Activated T-cell treated with anti-CD3 and anti-CD28 coated beads, Interleukin-2, amount 50 U/mL, for 4 hours (primary cell): Measurements from ENCODE around the gene ADCYAP1R1. TPM values are rescaled to one million over a fixed set of nuclear protein-coding genes. Genes with fewer than 3 reads are reported as not detected.

ENCODE experiments used
- ATAC-seq, 2 donors: fragments of 200-7000 bp; cut with Tn5 transposase; one replicate each; pipeline ENCODE4 v1.10.0; 2021
- DNase-seq: peaks from one replicate; pipeline ENCODE4 v3.0.0-alpha.2; 2020
- H3K27me3 Mint-ChIP-seq: one replicate; pipeline ENCODE4 v1.8.0; 2021; ENCODE audit warnings: low read depth, mixed read lengths
- H3K36me3 Mint-ChIP-seq: one replicate; pipeline ENCODE4 v1.8.0; 2022; ENCODE audit warnings: mixed read lengths; ENCODE audit not compliant: insufficient read depth
- H3K4me1 Mint-ChIP-seq: one replicate; pipeline ENCODE4 v1.8.0; 2021; ENCODE audit warnings: low read depth, mixed read lengths
- H3K4me3 Mint-ChIP-seq: one replicate; pipeline ENCODE4 v1.8.0; 2021; ENCODE audit warnings: mild to moderate bottlenecking, moderate library complexity, mixed read lengths
- H3K9me3 Mint-ChIP-seq: one replicate; pipeline ENCODE4 v1.8.0; 2021; ENCODE audit warnings: mixed read lengths
- total RNA-seq, 3 donors: library from RNA; stranded (reverse); gene quantifications; one replicate each; pipeline ENCODE4 v1.2.1, GENCODE V29; 2021

Gene ADCYAP1R1
- total RNA-seq, 3 donors from 2014 or later, result not detected

- Mint-ChIP-seq H3K27me3 (no peaks in the 10 kb centered on the region), H3K36me3 (no peaks in the 10 kb centered on the region), H3K4me3 (no peak overlapping the region), H3K4me1 (peaks cover 8% of the 10 kb centered on the region), H3K9me3 (peaks cover 4% of the 10 kb centered on the region)
- DNase-seq (no peak), ATAC-seq (no peak)
Observed at GRCh38 chr7:31027161-31027965, 24.7 kb upstream of the ADCYAP1R1 start.

GRCh38 chr7:31028006-31028405 is 24.1 kb upstream of the ADCYAP1R1 start:
- Mint-ChIP-seq H3K4me3 (no peak overlapping the region), H3K36me3 (no peaks in the 10 kb centered on the region), H3K4me1 (peaks cover 8% of the 10 kb centered on the region), H3K9me3 (peaks cover 4% of the 10 kb centered on the region), H3K27me3 (no peaks in the 10 kb centered on the region)
- ATAC-seq, result no peak
- no peak for DNase-seq

- ATAC-seq, result no peak
- H3K27me3 Mint-ChIP-seq, result no peaks in the 10 kb centered on the region
- H3K4me3 Mint-ChIP-seq, result no peak overlapping the region
- H3K9me3 Mint-ChIP-seq, result peaks cover 4% of the 10 kb centered on the region
- DNase-seq, result no peak
- peaks cover 5% of the 10 kb centered on the region for H3K4me1 Mint-ChIP-seq
- no peaks in the 10 kb centered on the region for H3K36me3 Mint-ChIP-seq
Observed at GRCh38 chr7:31028417-31028992, 23.6 kb upstream of the ADCYAP1R1 start.

DNA sequence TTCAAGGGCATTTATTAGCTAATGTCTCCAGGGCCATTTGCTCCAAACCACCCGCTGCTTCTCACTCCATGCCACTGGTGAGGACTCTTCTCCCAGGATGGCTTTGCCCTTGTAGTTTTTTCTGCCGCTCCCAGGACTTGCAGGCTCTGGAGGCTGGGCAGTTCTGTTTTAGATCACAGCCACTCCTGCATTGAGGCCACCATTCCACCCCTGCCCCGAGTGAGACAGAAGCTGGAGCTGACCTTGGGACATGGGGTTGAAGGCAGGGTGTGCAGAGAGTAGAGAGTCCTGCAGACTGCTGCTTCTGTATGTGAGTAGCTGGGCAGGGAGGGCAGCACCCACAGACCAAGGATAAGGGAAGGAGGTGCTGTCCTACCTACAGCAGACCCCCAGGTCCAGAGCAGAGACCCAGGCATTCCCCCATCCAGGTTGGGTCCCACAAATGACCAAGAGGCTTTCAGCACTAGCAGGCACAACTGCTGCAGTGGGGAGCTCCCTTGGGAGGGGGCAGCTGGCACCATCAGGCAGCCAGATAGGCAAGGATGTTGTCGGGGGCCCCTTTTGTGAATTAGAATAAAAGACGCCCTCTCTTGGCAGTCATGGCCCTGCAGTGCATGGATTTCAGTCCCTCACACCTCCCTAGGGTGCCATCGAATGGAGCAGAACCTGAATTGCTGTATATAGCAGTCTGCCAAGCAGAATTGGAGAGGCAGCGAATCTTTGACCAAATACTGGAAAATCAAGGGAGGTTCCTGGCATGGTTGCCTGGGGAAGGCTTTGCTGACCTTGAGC is 22.7 kb upstream of the ADCYAP1R1 start:
- Mint-ChIP-seq H3K4me1 (no peaks in the 10 kb centered on the region), H3K9me3 (no peaks in the 10 kb centered on the region), H3K36me3 (no peaks in the 10 kb centered on the region), H3K27me3 (no peaks in the 10 kb centered on the region), H3K4me3 (no peak overlapping the region)
- ATAC-seq (no peak), DNase-seq (no peak)

GRCh38 chr7:31033674-31034300 is 18.3 kb upstream of the ADCYAP1R1 start:
- Mint-ChIP-seq H3K9me3 (no peaks in the 10 kb centered on the region), H3K4me1 (no peaks in the 10 kb centered on the region), H3K4me3 (no peak overlapping the region), H3K36me3 (no peaks in the 10 kb centered on the region), H3K27me3 (peaks cover 5% of the 10 kb centered on the region)
- no peak for DNase-seq
- ATAC-seq, result no peak

DNA sequence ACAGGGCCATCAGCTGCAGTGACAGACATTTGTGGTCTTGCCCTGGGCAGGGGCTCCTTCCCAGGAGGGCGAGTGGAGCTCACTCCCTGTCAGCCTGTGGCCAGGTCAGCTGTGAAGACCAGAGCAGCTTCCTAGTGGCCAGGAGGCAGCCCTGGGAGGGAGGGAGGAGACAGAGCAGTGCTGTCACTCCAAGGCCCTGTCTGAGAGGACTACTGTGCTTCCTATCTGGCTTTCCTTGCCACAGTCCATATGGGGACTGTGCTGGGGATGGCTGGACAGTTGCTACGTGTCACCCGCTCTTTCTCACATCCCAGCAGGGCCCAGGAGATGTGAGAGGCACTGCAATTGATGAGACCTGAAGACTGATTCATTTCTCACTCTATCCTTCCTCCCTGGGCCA is 15.2 kb upstream of the ADCYAP1R1 start:
- Mint-ChIP-seq H3K36me3 (no peaks in the 10 kb centered on the region), H3K4me1 (no peaks in the 10 kb centered on the region), H3K4me3 (no peak overlapping the region), H3K9me3 (no peaks in the 10 kb centered on the region), H3K27me3 (peaks cover 9% of the 10 kb centered on the region)
- ATAC-seq (no peak), DNase-seq (no peak)

- Mint-ChIP-seq H3K27me3 (peaks cover 16% of the 10 kb centered on the region), H3K4me1 (no peaks in the 10 kb centered on the region), H3K4me3 (no peak overlapping the region), H3K9me3 (no peaks in the 10 kb centered on the region), H3K36me3 (no peaks in the 10 kb centered on the region)
- DNase-seq, result no peak
- ATAC-seq, result no peak
Observed at GRCh38 chr7:31043051-31043471, 9.0 kb upstream of the ADCYAP1R1 start.

GRCh38 chr7:31044529-31044928 is 7.6 kb upstream of the ADCYAP1R1 start:
- peaks cover 16% of the 10 kb centered on the region for H3K27me3 Mint-ChIP-seq
- DNase-seq (no peak), ATAC-seq (no peak)
- H3K9me3 Mint-ChIP-seq, result no peaks in the 10 kb centered on the region
- H3K4me3 Mint-ChIP-seq, result no peak overlapping the region
- no peaks in the 10 kb centered on the region for H3K36me3 Mint-ChIP-seq
- H3K4me1 Mint-ChIP-seq, result no peaks in the 10 kb centered on the region

DNA sequence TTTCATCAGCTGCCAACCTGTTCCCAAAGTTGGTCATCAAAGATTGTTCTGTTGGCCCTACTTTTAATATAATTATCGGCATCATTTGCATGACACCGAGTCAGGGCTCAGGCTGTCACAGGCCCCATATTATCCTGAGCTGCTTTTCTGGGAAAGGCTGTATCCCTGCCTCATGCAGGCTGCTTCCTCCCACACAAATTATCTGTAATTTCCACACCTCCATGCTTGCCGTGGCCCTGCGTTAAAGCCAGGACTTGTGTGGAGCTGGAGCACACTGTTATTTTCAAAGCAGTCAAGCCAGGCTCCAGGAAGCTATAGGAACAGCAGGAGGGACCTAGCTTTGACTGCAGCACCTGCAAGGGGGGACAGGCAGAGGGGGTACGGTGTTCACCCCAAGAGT is 5.4 kb upstream of the ADCYAP1R1 start:
- Mint-ChIP-seq H3K27me3 (peaks cover 28% of the 10 kb centered on the region), H3K9me3 (no peaks in the 10 kb centered on the region), H3K36me3 (no peaks in the 10 kb centered on the region), H3K4me1 (peaks cover 2% of the 10 kb centered on the region), H3K4me3 (no peak overlapping the region)
- ATAC-seq (no peak), DNase-seq (no peak)

- Mint-ChIP-seq H3K9me3 (no peaks in the 10 kb centered on the region), H3K4me3 (no peak overlapping the region), H3K27me3 (peaks cover 30% of the 10 kb centered on the region), H3K4me1 (peaks cover 4% of the 10 kb centered on the region), H3K36me3 (no peaks in the 10 kb centered on the region)
- ATAC-seq (no peak), DNase-seq (no peak)
Observed at GRCh38 chr7:31047313-31048146, 4.6 kb upstream of the ADCYAP1R1 start.

GRCh38 chr7:31049005-31049765 is 2.9 kb upstream of the ADCYAP1R1 start:
- DNase-seq (no peak), ATAC-seq (no peak)
- Mint-ChIP-seq H3K4me3 (no peak overlapping the region), H3K36me3 (no peaks in the 10 kb centered on the region), H3K27me3 (peaks cover 31% of the 10 kb centered on the region), H3K4me1 (peaks cover 4% of the 10 kb centered on the region), H3K9me3 (no peaks in the 10 kb centered on the region)

DNA sequence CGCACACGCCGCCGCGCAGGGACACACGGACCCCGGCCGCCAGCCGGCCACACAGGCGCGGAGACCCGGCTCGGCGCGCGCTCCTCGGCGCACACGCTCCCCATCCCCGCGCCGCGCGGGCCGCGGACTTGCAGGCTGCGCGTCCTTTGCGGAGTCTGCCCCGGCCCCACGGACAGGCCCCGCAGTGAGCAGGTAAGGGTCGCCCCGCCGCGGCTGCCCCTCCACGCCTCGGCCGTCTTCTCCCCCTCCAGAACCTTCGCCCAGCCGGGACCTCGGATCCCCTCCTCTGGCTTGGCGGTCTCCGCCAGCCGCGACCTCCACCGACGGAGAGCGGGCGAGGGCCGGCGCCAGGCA is 356 bp downstream of the ADCYAP1R1 start:
- no peak overlapping the region for H3K4me3 Mint-ChIP-seq
- H3K36me3 Mint-ChIP-seq, result no peaks in the 10 kb centered on the region
- no peak for DNase-seq
- peaks cover 4% of the 10 kb centered on the region for H3K4me1 Mint-ChIP-seq
- H3K27me3 Mint-ChIP-seq, result peaks cover 39% of the 10 kb centered on the region
- H3K9me3 Mint-ChIP-seq, result no peaks in the 10 kb centered on the region
- no peak for ATAC-seq

GRCh38 chr7:31052841-31053601 is 913 bp downstream of the ADCYAP1R1 start:
- Mint-ChIP-seq H3K4me1 (peaks cover 4% of the 10 kb centered on the region), H3K9me3 (no peaks in the 10 kb centered on the region), H3K4me3 (no peak overlapping the region), H3K27me3 (peaks cover 39% of the 10 kb centered on the region), H3K36me3 (no peaks in the 10 kb centered on the region)
- ATAC-seq (no peak), DNase-seq (no peak)
